Breast epithelium (tissue), 3 donors: ENCODE results near the gene HAT1.

Source experiments
- CTCF ChIP-seq, 3 donors: fragments of 450-650 bp; IDR thresholded peaks; one replicate each; pipeline ENCODE4 v1.5.1; 2016 to 2017; ENCODE audit warnings: antibody characterized with exemption in 3 of 3, mild to moderate bottlenecking in 3 of 3, moderate library complexity in 3 of 3
- POLR2A ChIP-seq: fragments of 450-650 bp; IDR thresholded peaks from one replicate; pipeline ENCODE4 v1.6.1; 2016; ENCODE audit warnings: antibody characterized with exemption, mild to moderate bottlenecking, moderate library complexity
- POLR2AphosphoS5 ChIP-seq, 3 donors: sonication (generic); formaldehyde crosslinking; IDR thresholded peaks; one replicate each; pipeline ENCODE4 v1.6.1; 2017; ENCODE audit warnings: antibody characterized with exemption in 3 of 3

- no peak for TF ChIP-seq POLR2AphosphoS5 (IDR thresholded peaks at IDR 0.05)
- no peak for TF ChIP-seq CTCF (IDR thresholded peaks at IDR 0.05)
- TF ChIP-seq POLR2A: no peak
Measured at GRCh38 chr2:171939058-171939742, 16.9 kb downstream of the HAT1 start.
